Measurements from ENCODE around the gene APBB1. TPM values are rescaled to one million over a fixed set of nuclear protein-coding genes. Genes with fewer than 3 reads are reported as not detected.
A peak's percentile ranks its signal among the peaks of the same experiment; 100 is the strongest.

The APBB1 gene
- total and polyA plus RNA-seq, 10 of the 15 experiments (the other 5 are each of a cell fraction or from before 2014, with no cell fraction given) = 0.31 to 10.6 (median 5.4) TPM

GRCh38 chr11:6353367-6353987 lies 65.4 kb downstream of the APBB1 start (continued):
- TF ChIP-seq RB1 (IDR thresholded peaks at IDR 0.05; ENCODE audit: borderline replicate concordance) = peak; percentile 51; the same call in 1 of the 2 replicates
- peak; percentile 36; the same call in 1 of the 2 replicates for TF ChIP-seq LARP7 (IDR thresholded peaks at IDR 0.05)
- no peak for TF ChIP-seq ZNF24 (IDR thresholded peaks at IDR 0.05)
- no peak for TF ChIP-seq PAX8 (IDR thresholded peaks at IDR 0.05)
- TF ChIP-seq RAD21 (IDR thresholded peaks at IDR 0.05; ENCODE audit: insufficient read depth, low read depth, low read length) = peak; percentile 99
- no peak for TF ChIP-seq STAT3 (IDR thresholded peaks at IDR 0.05; ENCODE audit: low read depth, low read length)
- no peak for TF ChIP-seq BCLAF1 (IDR thresholded peaks at IDR 0.05)
- TF ChIP-seq SMAD5 (IDR thresholded peaks at IDR 0.05; ENCODE audit: low read depth) = no peak
- no peak for TF ChIP-seq ZNF384 (IDR thresholded peaks at IDR 0.05; ENCODE audit: borderline replicate concordance, low read depth, low read length)
- peak; percentile 61 for TF ChIP-seq IRF4 (IDR thresholded peaks at IDR 0.05; ENCODE audit: low read depth, low read length)
- TF ChIP-seq POLR2AphosphoS5 (IDR thresholded peaks at IDR 0.05; ENCODE audit: low read length) = no peak
- peak; percentile 64; the same call in 1 of the 2 replicates for TF ChIP-seq SPI1 (IDR thresholded peaks at IDR 0.05; ENCODE audit: borderline replicate concordance, insufficient read depth, low read depth, low read length)
- peak; percentile 89 for TF ChIP-seq SMC3 (IDR thresholded peaks at IDR 0.05; ENCODE audit: borderline replicate concordance, low read length)
- TF ChIP-seq CBFB (IDR thresholded peaks at IDR 0.05; ENCODE audit: low read depth) = no peak
- no peak for TF ChIP-seq RAD51 (IDR thresholded peaks at IDR 0.05)
- TF ChIP-seq IKZF1 (conservative IDR thresholded peaks at IDR 0.05) = peak; percentile 67
- TF ChIP-seq SMARCA5 (IDR thresholded peaks at IDR 0.05) = 0 out of 2 replicates have a peak, but pooled peaks have one; percentile 29
- peak; percentile 97 to 98 (median 98) for TF ChIP-seq CTCF (IDR thresholded peaks at IDR 0.05 in 2 of 3, conservative IDR thresholded peaks at IDR 0.05 in 1 of 3; ENCODE audit: control insufficient read depth in 2 of 3, extremely low read depth in 1 of 3, insufficient read depth in 1 of 3, low read depth in 3 of 3, low read length in 3 of 3)
- no peak for TF ChIP-seq NFIC (IDR thresholded peaks at IDR 0.05; ENCODE audit: low read depth, low read length)

All from GM12878 (cell line).